ENCODE results near the gene WSCD2. TPM values are rescaled to one million over a fixed set of nuclear protein-coding genes. Genes with fewer than 3 reads are reported as not detected.

Gene WSCD2
- total and polyA plus RNA-seq, 2 of the 4 experiments (the other 2 are of a cell fraction), result not detected

DNA sequence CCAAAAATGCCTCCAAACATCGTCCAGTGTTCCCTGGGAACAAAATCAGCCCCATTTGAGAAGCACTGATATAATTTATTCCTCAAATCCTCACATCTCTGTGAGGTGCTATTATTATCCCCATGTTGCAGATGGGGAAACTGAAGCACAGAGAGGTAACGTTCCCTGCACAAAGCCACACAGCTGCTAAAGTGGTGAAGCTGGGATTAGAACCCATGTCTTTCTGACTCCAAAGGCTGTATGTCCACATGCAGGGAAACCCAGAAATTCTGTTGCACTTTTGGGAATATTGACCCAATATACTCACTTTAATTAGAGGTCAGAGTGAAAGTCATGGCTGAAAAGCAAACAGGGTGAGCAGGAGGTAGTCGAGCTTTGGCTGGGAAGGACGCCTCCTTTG is 19.1 kb upstream of the WSCD2 start:
- H2AK9ac ChIP-seq (replicated peaks; ENCODE audit: low read depth, low read length, poor library complexity), result no peak overlapping the region
- H2AFZ ChIP-seq (replicated peaks; ENCODE audit: low read length, poor library complexity), result no peak overlapping the region
- no peak overlapping the region for H3K27ac ChIP-seq (ENCODE audit: insufficient read depth, low read length)
- CTCF ChIA-PET, result no interaction called here
- H4K5ac ChIP-seq (ENCODE audit: low read depth, low read length), result no peak overlapping the region
- intact Hi-C loops (cut with micrococcal nuclease), result no loop called here
- DNase-seq (no peak), ATAC-seq (ENCODE audit: low read depth) (no peak)
- H3K27me3 ChIP-seq (ENCODE audit: control insufficient read depth, insufficient read depth, low read length), result no peaks in the 10 kb centered on the region
- POLR2A ChIA-PET (ENCODE audit: unreplicated experiment), result no interaction called here
- no peak overlapping the region for H3K4ac ChIP-seq (ENCODE audit: low read depth, low read length)
- H2AK5ac ChIP-seq (ENCODE audit: low read depth, low read length), result no peak overlapping the region
- H2BK15ac ChIP-seq (ENCODE audit: low read depth, low read length), result no peak overlapping the region
- H2BK20ac ChIP-seq (ENCODE audit: low read depth, low read length), result no peak overlapping the region
- H3K14ac ChIP-seq (replicated peaks; ENCODE audit: low read depth, low read length), result no peak overlapping the region
- no peaks in the 10 kb centered on the region for H3K79me1 ChIP-seq (ENCODE audit: low read depth in 1 of 2, low read length in 2 of 2)
- H2BK120ac ChIP-seq (ENCODE audit: low read depth, low read length), result no peak overlapping the region
- dilution Hi-C loops (cut with HindIII; ENCODE audit: low sequenced_read_pairs, unreplicated experiment), result no loop called here
- no peaks in the 10 kb centered on the region for H3K4me1 ChIP-seq (ENCODE audit: control insufficient read depth, insufficient read depth, low read length)
- no peak overlapping the region for H4K91ac ChIP-seq (ENCODE audit: insufficient read depth, low read depth, low read length)
- H3K56ac ChIP-seq (ENCODE audit: extremely low read depth, insufficient read depth, low read length), result no peak overlapping the region
- H4K20me1 ChIP-seq (ENCODE audit: insufficient read depth, low read length), result no peaks in the 10 kb centered on the region
- no peak overlapping the region for H4K8ac ChIP-seq (ENCODE audit: low read depth in 2 of 2, low read length in 2 of 2)
- TF ChIP-seq POLR2A (IDR thresholded peaks at IDR 0.05; ENCODE audit: low read depth, low read length) (no peak), SMC3 (IDR thresholded peaks at IDR 0.05; ENCODE audit: low read depth, low read length) (no peak)
- TF ChIP-seq, protein P1, sequence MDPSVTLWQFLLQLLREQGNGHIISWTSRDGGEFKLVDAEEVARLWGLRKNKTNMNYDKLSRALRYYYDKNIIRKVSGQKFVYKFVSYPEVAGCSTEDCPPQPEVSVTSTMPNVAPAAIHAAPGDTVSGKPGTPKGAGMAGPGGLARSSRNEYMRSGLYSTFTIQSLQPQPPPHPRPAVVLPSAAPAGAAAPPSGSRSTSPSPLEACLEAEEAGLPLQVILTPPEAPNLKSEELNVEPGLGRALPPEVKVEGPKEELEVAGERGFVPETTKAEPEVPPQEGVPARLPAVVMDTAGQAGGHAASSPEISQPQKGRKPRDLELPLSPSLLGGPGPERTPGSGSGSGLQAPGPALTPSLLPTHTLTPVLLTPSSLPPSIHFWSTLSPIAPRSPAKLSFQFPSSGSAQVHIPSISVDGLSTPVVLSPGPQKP (IDR thresholded peaks at IDR 0.05; ENCODE audit: borderline replicate concordance, low read depth, low read length), result no peak
- TF ChIP-seq, protein P2, sequence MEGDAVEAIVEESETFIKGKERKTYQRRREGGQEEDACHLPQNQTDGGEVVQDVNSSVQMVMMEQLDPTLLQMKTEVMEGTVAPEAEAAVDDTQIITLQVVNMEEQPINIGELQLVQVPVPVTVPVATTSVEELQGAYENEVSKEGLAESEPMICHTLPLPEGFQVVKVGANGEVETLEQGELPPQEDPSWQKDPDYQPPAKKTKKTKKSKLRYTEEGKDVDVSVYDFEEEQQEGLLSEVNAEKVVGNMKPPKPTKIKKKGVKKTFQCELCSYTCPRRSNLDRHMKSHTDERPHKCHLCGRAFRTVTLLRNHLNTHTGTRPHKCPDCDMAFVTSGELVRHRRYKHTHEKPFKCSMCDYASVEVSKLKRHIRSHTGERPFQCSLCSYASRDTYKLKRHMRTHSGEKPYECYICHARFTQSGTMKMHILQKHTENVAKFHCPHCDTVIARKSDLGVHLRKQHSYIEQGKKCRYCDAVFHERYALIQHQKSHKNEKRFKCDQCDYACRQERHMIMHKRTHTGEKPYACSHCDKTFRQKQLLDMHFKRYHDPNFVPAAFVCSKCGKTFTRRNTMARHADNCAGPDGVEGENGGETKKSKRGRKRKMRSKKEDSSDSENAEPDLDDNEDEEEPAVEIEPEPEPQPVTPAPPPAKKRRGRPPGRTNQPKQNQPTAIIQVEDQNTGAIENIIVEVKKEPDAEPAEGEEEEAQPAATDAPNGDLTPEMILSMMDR (conservative IDR thresholded peaks at IDR 0.05; ENCODE audit: low read depth, low read length), result no peak
- no peak overlapping the region for H3K4me2 ChIP-seq (ENCODE audit: low read depth, low read length)
- no peak overlapping the region for H3K9ac ChIP-seq (ENCODE audit: low read depth, low read length)
- no peak overlapping the region for H3K18ac ChIP-seq (ENCODE audit: low read depth, low read length)
- H3K36me3 ChIP-seq (ENCODE audit: control insufficient read depth, insufficient read depth, low read length), result no peaks in the 10 kb centered on the region
- in situ Hi-C loops (cut with MboI; ENCODE audit: low sequenced_read_pairs), result no loop called here
- H2BK5ac ChIP-seq (ENCODE audit: low read depth, low read length, poor library complexity, severe bottlenecking), result no peak overlapping the region
- no peaks in the 10 kb centered on the region for H3K9me1 ChIP-seq (ENCODE audit: insufficient read depth, low read length)
- no TSS peak for BruUV-seq (replicated peaks)
- H3K9me3 ChIP-seq (ENCODE audit: control insufficient read depth, insufficient read depth, low read length), result no peaks in the 10 kb centered on the region
- no CpG with 5 or more reads among the region's 4 CpGs for WGBS, 2 experiments (ENCODE audit: extremely low coverage in 2 of 2, insufficient read length in 1 of 2)
- H3K4me3 ChIP-seq (ENCODE audit: insufficient read depth, low read depth, low read length), result no peak overlapping the region
- no peak overlapping the region for H3K23ac ChIP-seq (ENCODE audit: low read depth, low read length)

Data from IMR-90 (cell line).